Stimulated activated CD4-positive, alpha-beta T cell treated with anti-CD3 and anti-CD28 coated beads, Interleukin-4, amount 100 ng/mL, for 4 hours (primary cell): ENCODE data around the gene DAPK1.
"Not testable (repeated sequence)": the region's sequence is repeated elsewhere in the genome, so short reads cannot be mapped to it uniquely, and the experiment has no call there.

Experiments
- DNase-seq, 2 experiments: peaks; one replicate each; pipeline ENCODE4 v3.0.0-alpha.2; 2020

The DAPK1 gene

GRCh38 chr9:87498811-87499360, 1.2 kb downstream of the DAPK1 start:
- DNase-seq, result no peak

DNA sequence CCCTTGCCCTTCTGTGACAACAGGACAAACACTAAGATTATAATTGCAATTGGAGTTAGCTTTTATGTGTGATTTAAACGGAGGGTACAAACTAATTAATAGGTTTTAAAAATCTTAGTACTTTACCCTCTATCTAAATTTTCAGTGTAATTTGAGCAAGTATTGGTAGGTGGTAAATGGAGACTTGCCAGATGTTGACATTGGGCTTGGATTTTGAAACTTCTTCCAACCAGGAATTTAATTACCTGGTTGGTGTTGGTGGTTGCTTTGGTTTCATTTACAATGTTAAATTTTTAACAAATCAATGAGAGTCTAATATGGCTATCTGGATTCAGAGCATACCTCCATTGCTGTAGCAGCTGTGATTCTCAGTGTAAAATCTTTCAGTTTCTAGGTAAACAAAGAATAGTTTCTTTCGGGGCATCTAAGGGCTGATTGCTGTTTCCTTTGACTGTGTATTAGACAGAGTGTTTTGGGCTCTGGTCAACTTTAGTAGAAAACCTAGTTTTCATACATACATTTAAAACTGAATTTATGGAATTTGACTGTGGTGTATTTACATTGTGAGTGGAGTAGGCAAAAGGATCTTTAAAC, 1.9 kb downstream of the DAPK1 start:
- no peak for DNase-seq

- no peak for DNase-seq
Observed at GRCh38 chr9:87500491-87501270, 3.0 kb downstream of the DAPK1 start.

DNA sequence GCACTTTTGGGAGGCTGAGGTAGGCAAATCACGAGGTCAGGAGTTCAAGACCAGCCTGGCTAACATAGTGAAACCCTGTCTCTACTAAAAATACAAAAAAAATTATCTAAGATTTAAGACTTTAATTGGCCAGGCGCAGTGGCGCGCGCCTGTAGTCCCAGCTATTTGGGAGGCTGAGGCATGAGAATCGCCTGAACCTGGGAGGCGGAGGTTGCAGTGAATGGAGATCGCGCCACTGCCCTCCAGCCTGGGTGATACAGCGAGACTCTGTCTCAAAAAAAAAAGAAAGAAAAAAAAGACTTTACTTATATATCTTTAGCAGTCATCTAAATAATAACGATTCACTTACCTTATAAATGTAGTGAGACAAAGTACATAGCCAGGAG, 3.6 kb downstream of the DAPK1 start:
- not testable (repeated sequence) for DNase-seq

- no peak for DNase-seq
Observed at GRCh38 chr9:87501806-87502205, 4.1 kb downstream of the DAPK1 start.

GRCh38 chr9:87502391-87503221, 4.9 kb downstream of the DAPK1 start:
- no peak for DNase-seq

GRCh38 chr9:87503430-87503829, 5.8 kb downstream of the DAPK1 start:
- no peak for DNase-seq

- DNase-seq, result no peak
Observed at GRCh38 chr9:87503927-87504326, 6.3 kb downstream of the DAPK1 start.

DNA sequence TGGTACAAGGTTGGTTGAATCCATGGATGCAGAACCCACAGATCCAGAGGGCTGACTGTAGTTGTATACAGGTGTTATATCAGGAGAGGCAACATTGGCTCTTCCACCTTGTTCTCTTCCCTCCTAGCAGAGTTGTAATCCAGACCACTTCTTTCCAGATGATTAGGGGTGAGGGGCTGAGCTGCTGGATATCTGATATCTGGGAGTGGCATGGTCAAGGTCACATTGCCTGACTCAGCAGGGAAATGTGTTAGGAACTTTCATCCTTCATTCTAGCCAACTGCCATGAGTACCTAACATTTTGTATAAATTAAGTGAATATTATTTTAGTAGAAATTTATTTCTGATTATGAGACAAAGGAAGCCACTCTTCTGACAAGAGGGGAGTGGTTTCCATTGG, 7.3 kb downstream of the DAPK1 start:
- no peak for DNase-seq

GRCh38 chr9:87505869-87506678, 8.4 kb downstream of the DAPK1 start:
- no peak for DNase-seq

DNA sequence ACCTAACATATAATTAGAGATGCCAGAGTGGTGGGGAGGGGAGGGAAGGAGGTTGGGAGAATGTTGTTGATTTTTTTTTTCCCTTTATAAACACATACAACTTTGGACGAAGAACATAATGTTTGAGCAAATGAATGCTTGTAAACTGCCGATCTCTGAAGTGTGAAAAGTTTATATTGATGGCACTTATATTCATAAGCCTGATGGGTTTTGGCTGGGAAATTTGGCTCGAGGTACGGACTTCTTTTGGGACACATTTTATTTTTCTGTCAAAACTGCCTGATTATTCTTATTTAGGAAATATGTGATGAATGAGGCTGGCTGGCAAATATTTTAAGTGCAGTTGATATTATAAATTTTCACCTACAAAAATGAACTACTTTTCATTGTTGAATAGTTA, 9.9 kb downstream of the DAPK1 start:
- DNase-seq, result no peak

DNA sequence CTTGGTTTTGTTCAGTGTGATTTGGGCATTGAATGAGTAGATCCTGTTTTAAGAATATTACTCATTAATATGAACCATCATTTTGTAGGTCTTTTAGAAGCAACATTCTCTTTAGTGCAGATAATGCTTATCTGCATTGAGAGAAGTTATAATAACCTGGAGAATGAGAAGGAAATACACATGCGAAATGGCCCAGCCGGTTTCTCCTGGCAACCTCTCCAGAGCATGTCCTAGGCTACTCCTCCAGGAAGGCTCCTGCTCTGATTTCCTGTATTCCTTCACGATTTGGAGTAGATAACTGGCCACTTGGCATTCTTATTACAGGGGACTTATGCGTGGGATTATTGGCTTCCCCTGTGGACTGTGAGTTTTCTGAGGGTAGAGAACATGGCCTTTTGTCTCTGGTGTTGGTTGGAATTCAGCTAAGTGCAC, 12.6 kb downstream of the DAPK1 start:
- no peak for DNase-seq

GRCh38 chr9:87512311-87512710, 14.6 kb downstream of the DAPK1 start:
- no peak for DNase-seq

GRCh38 chr9:87513161-87513560, 15.5 kb downstream of the DAPK1 start:
- no peak for DNase-seq

GRCh38 chr9:87513880-87514535, 16.3 kb downstream of the DAPK1 start:
- no peak for DNase-seq

GRCh38 chr9:87515006-87515405, 17.3 kb downstream of the DAPK1 start:
- DNase-seq, result no peak

- no peak for DNase-seq
Observed at GRCh38 chr9:87515588-87516221, 18.0 kb downstream of the DAPK1 start.

DNA sequence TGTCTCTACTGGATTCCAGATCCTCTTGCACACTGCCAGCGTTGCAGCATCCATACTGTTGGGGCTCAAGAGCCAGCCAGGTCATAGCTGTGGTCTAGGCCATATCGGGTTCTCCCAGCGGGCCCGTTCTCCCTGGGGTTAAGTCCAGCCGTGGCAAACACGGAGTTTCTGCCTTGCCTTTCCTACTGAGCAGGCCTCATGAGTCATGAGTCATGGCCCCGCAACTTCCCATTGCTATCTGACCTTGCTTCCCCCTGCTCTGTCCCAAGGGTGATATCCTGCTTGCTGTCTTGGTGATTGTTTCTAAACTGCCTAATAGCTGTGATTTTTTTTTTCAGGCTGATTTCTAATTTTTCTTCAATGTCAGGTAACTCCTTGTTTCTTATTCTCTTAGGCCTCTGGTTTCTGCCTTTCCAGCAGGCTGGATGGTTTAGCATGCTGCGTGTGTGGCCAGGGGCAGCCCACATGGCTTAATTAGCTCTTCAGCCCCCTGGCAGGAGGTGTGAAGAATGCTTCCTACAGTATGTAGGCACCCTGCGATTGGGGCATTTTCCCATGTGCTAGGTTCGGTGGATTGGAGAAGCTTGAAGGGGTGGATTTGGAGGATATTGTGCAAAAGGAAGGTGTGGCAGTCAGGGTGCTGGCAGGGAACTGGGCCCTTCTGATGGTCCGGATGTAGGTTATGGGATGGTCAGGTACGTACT, 18.7 kb downstream of the DAPK1 start:
- DNase-seq, result no peak

GRCh38 chr9:87516926-87517290, 19.2 kb downstream of the DAPK1 start:
- no peak for DNase-seq

GRCh38 chr9:87517732-87518131, 20.1 kb downstream of the DAPK1 start:
- no peak for DNase-seq
